Suppressor macrophage treated with lipopolysaccharide for 1 hour (primary cell): ENCODE measurements around the gene TMTC4.
"Not testable (repeated sequence)": the region's sequence is repeated elsewhere in the genome, so short reads cannot be mapped to it uniquely, and the experiment has no call there.

Experiments used
- DNase-seq, 3 donors: peaks; one replicate each; pipeline ENCODE4 v3.0.0-alpha.2; 2020 to 2022

Gene TMTC4

DNA sequence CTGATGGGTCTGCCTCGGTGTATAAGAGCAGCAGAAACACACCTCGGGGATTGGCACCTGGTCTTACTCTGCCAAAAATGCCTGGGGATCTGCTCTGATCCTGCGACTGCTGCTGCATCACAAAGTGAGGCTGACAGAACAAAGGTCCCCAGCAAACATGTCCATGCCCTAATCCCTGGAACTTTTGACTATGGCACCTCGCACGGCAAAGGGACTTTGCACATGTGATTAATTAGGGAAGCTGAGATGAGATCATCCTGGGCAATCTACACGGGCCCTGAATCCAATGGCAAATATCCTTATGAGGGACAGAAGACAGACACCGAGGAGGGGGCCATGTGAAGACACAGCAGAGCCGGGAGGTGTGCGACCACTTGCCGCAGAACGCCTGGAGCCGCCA, 94.5 kb downstream of the TMTC4 start:
- no peak for DNase-seq

DNA sequence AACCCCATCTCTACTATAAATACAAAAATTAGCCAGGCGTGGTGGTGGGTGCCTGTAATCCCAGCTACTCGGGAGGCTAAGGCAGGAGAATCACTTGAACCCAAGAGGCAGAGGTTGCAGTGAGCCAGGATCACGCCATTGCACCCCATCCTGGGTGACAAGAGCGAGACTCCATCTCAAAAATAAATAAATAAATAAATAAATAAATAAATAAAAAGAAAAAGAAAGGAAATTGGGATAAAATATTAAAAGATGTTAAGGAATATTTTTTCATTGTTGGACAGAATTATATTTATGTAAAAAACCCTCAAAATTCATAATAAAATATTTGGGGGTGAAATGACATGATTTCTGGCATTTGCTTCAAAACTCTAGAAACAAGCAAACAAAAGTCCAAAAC, 97.4 kb downstream of the TMTC4 start:
- DNase-seq = not testable (repeated sequence)

DNA sequence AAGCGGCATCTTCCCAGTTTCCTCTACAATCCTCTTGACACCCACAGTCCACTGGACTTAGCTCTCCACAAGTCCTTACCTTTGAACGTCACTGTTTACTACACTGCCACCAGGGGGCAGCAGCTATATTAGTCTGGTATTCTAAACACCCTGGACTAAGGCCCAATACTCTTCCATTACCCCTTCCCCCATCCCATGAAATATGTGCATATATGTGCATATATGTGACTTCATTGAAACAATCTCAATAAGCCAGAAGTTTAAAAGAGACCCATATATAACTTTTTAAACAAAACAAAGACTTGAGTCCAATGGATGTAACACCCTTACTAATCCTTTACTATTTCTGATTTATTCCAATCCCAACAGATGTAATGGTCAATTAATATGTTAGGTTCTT, 101.5 kb downstream of the TMTC4 start:
- peak; percentile 84 to 91 (median 88) for DNase-seq

DNA sequence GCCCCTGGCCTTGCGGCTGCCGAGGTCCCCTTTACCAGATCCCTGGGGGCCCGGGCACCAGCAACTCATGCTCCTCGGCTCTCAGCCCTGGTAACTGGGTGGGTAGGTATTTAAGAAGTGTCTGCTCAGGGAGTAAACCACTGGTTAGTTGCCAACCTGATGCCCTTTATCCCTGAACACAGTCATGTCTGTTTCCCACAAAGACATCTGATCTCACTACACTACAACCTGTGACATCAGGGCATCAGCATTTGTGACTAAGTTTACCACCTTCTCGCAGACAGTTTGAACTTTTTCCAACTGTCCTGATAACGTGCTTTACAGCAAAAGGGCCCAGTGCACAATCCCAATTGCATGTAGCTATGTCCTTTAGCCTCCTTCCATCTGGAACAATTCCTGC, 108.1 kb downstream of the TMTC4 start:
- no peak for DNase-seq

DNA sequence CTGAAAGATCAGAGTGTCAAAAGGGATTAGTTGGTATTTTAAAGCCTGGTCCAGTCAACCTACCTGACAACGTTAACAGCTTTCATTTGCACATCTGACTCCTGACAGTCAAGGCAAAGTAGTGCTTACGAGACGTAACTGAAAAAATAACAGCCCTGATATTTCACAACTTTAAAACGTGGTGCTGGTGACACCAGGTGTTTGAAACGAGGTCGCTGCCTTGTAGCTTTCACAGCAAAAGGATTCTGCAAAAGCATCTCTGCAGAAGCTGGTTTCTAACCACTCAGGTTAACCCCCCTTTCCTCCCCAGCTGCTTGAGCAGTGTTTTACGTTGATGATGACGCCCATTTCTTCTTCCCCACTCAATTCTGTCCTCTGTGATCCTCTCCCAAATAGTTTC, 109.3 kb downstream of the TMTC4 start:
- no peak for DNase-seq

DNA sequence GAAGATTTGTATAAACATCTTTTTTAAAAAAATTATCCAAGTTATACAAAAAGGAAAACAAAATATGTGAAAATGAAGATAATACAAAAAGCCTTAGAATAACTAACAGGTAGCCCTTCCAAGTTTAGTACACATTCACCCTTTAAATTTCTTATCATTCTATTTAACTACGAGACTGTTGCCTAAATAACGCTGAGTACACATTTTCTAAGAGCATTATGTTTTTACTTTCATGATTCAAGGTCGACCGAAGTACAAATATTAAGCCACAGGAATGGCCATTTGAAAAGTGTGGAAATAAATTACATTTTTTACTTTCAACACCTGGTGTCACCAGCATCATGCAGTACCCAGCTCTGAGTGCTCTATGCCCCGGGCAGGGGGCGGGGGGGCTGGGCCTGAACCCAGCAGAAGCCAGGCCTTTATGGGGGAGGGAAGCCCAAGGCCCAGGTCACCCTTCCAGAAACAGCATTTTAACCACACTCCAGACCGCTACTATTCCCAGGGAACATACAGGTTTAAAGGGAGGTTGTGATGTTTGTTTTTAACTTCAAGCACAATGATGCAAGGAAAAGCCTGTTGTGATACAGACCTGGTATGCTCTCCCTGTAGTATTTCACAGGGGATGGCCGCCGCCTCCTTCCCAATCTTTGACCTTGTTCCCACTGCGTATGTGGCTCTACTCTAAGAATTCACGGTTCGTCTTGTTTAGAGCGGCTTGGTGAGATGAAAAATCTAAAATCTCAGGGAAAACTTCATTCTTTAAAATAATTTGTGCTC, 110.0 kb downstream of the TMTC4 start:
- no peak for DNase-seq

DNA sequence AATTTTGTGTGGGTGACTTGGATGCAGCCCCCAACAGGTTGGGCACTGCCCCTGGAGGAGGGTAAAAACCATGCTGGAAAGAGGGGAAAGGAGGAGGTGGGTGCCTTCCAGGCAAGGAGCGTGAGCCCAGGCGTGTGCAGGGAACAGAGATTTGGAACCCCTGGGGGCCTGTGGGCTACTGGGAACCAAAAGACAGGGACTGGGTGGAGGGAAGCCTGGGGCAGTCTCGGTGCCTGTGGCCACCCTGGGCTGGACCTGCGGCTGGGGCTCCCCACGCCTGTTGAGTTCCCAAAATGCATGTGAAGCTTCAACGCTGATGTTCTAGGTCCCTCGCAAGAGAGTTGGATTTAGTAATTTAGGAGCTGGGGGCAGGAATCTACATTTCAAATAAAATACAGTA, 110.8 kb downstream of the TMTC4 start:
- no peak for DNase-seq

DNA sequence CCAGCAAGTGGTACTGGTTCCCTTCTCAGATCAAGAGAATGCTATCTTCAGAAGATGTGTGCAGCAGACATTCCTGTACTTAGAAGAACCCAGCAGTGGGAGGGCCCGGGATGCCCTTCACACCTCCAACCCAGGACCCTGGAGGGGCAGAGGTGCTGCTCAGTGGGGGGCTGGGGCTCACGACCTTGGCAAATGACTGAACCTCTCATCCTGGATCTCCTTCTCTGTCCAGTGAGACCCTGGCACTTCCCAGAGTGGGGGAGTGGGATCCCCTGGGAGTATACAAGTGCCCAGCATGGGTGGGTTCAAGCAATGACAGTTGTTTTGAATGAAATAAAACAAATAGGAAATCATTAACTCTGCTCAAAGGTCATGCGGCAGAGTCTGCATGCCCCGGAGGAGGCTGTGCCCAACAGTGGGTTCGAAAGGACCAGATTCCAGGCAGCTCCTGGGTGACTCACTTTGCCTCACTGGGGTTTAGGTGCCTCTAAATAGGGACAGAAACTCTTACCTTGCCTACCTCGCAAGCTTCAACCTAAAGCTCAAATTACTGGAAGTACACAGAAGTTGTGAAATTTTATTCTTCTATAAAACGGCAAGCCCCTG, 112.9 kb downstream of the TMTC4 start:
- no peak for DNase-seq

DNA sequence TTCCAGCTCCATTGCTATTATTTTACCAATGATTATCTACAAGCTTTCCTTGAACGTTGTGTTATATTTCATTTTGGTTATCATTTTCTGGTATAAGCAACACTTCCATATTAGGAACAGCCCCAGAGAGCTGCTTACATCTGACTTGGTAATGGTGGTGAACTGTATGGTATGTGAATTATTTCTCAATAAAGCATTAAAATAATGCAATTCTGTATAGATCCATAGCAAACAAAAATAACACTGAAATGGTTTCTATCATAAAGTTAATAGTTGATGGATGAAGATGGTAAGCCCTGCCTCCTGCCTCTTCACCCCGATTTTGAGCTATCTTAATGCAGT, 113.5 kb downstream of the TMTC4 start:
- no peak for DNase-seq

DNA sequence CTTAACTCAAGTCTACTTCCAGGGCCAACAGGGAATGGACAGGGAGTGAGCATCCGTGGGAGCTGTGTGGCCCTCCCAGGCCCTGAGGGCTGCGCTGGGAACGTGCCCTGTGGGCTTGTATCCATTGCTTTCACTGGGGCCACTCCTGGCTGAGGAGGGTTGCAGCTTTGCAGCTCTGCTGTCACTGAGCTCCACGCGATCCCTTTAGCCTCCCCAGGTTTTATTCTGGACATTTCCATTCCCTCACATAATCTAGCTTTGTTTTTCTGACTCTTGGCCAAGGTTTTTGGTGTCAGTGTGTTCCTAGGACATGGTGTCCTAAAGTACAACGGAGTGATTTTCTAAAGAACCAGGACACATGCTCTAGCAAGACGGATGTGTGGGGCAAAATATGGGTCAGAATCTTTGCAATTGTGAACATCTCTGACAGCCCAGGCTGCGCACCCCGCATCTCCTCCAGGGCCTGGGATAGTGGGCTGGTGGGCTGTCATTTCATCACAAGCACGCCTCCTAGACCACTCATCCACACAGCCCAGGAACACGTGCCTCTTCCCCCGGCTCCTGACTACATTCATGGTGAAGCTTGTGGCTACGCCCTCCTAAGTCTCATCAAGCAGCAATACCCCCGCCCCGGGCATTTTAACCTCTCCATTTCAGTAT, 114.0 kb downstream of the TMTC4 start:
- no peak for DNase-seq

DNA sequence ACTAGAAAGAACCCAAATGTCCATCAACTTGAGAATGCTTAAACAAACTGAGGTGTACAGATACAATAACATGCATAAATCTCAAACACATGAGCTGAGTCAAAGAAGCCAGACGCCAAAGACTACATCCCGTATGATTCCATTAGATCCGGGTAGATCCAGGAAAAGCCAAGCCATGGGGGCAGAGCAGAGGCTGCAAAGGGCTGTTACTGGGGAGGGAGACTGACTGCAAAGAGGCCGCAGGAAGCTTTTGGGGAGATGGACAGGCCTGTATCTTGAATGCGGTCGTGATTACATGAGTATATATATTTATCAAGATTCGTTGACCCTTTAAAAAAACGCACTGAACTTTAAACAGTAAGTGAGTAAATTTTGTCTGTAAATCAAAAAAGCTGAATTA, 114.7 kb downstream of the TMTC4 start:
- DNase-seq = no peak
